Measurements from ENCODE around the gene SMIM8.

SMIM8 gene

GRCh38 chr6:87334683-87335082 lies 12.3 kb downstream of the SMIM8 start:
- no peak for DNase-seq (ENCODE audit: low read depth)

- no peak for DNase-seq (ENCODE audit: low read depth)
Observed at GRCh38 chr6:87336367-87336766, 14.0 kb downstream of the SMIM8 start.

- no peak for DNase-seq (ENCODE audit: low read depth)
Observed at GRCh38 chr6:87340230-87340629, 17.8 kb downstream of the SMIM8 start.

GRCh38 chr6:87341158-87341557 lies 18.8 kb downstream of the SMIM8 start:
- DNase-seq (ENCODE audit: low read depth), result no peak

- DNase-seq (ENCODE audit: low read depth), result no peak
Observed at GRCh38 chr6:87341899-87342298, 19.5 kb downstream of the SMIM8 start.

- DNase-seq (ENCODE audit: low read depth), result no peak
Observed at GRCh38 chr6:87342829-87343228, 20.4 kb downstream of the SMIM8 start.

GRCh38 chr6:87344731-87345130 lies 22.3 kb downstream of the SMIM8 start, which contains the start of gene C6orf163:
Gene C6orf163 (plus strand): TSS chr6:87344813. CDS start chr6:87345100, 287 bp downstream.
- no peak for DNase-seq (ENCODE audit: low read depth)

- DNase-seq (ENCODE audit: low read depth), result no peak
Observed at GRCh38 chr6:87346700-87347099, 24.3 kb downstream of the SMIM8 start.

- DNase-seq (ENCODE audit: low read depth), result no peak
Observed at GRCh38 chr6:87349896-87350295, 27.5 kb downstream of the SMIM8 start.

- no peak for DNase-seq (ENCODE audit: low read depth)
Observed at GRCh38 chr6:87350516-87350915, 28.1 kb downstream of the SMIM8 start.

GRCh38 chr6:87351583-87351982 lies 29.2 kb downstream of the SMIM8 start:
- DNase-seq (ENCODE audit: low read depth), result no peak

- DNase-seq (ENCODE audit: low read depth), result no peak
Observed at GRCh38 chr6:87356181-87356580, 33.8 kb downstream of the SMIM8 start.

- peak; percentile 51 for DNase-seq (ENCODE audit: low read depth)
Observed at GRCh38 chr6:87357479-87358196, 35.2 kb downstream of the SMIM8 start.

- DNase-seq (ENCODE audit: low read depth), result no peak
Observed at GRCh38 chr6:87364602-87365252, 42.3 kb downstream of the SMIM8 start.

- DNase-seq (ENCODE audit: low read depth), result no peak
Observed at GRCh38 chr6:87366072-87366827, 43.9 kb downstream of the SMIM8 start.

- no peak for DNase-seq (ENCODE audit: low read depth)
Observed at GRCh38 chr6:87366899-87367298, 44.5 kb downstream of the SMIM8 start.

- DNase-seq (ENCODE audit: low read depth), result no peak
Observed at GRCh38 chr6:87373377-87373776, 51.0 kb downstream of the SMIM8 start.

- DNase-seq (ENCODE audit: low read depth), result no peak
Observed at GRCh38 chr6:87375315-87375714, 52.9 kb downstream of the SMIM8 start.

- no peak for DNase-seq (ENCODE audit: low read depth)
Observed at GRCh38 chr6:87376643-87377042, 54.3 kb downstream of the SMIM8 start.

- no peak for DNase-seq (ENCODE audit: low read depth)
Observed at GRCh38 chr6:87378947-87379346, 56.6 kb downstream of the SMIM8 start.

- no peak for DNase-seq (ENCODE audit: low read depth)
Observed at GRCh38 chr6:87382861-87383260, 60.5 kb downstream of the SMIM8 start.

GRCh38 chr6:87384038-87384437 lies 61.6 kb downstream of the SMIM8 start:
- DNase-seq (ENCODE audit: low read depth), result no peak

- no peak for DNase-seq (ENCODE audit: low read depth)
Observed at GRCh38 chr6:87384449-87384848, 62.1 kb downstream of the SMIM8 start.
